SK-N-SH treated with all-trans-retinoic acid at 6 μM for 48 hours (cell line): ENCODE data around the gene PKNOX2.

Experiments
- ATAC-seq: fragments of 200-7000 bp; cut with Tn5 transposase; 3 replicates; pipeline ENCODE4 v1.9.1; 2020; ENCODE audit warnings: mild to moderate bottlenecking, moderate library complexity
- ARNTL ChIP-seq: fragments of 450-650 bp; formaldehyde crosslinking; IDR thresholded peaks from 2 replicates; pipeline ENCODE4 v1.5.0; 2020; ENCODE audit warnings: low read depth, mild to moderate bottlenecking, moderate library complexity, borderline replicate concordance
- BACH2 ChIP-seq: fragments of 250-450 bp; sonication (Bioruptor Pico); IDR thresholded peaks from 2 replicates; pipeline ENCODE4 v1.9.0; 2021; ENCODE audit warnings: mild to moderate bottlenecking, borderline replicate concordance
- CSDC2 ChIP-seq: fragments of 250-450 bp; sonication (Bioruptor Pico); IDR thresholded peaks from 2 replicates; pipeline ENCODE4 v1.5.0; 2020; ENCODE audit warnings: mild to moderate bottlenecking, moderate library complexity
- ESRRG ChIP-seq: fragments of 250-450 bp; sonication (Bioruptor Pico); IDR thresholded peaks from 2 replicates; pipeline ENCODE4 v1.6.1; 2021; ENCODE audit warnings: mild to moderate bottlenecking
- GLIS3 ChIP-seq: fragments of 250-450 bp; sonication (Bioruptor Pico); IDR thresholded peaks from 2 replicates; pipeline ENCODE4 v1.5.0; 2020; ENCODE audit warnings: mild to moderate bottlenecking, moderate library complexity
- ISL1 ChIP-seq: fragments of 250-450 bp; sonication (Bioruptor Pico); IDR thresholded peaks from 2 replicates; pipeline ENCODE4 v2.1.2; 2022; ENCODE audit warnings: mild to moderate bottlenecking, moderate library complexity
- OSR1 ChIP-seq: fragments of 250-450 bp; sonication (Bioruptor Pico); IDR thresholded peaks from 2 replicates; pipeline ENCODE4 v1.8.0; 2022; ENCODE audit warnings: moderate library complexity, mild to moderate bottlenecking, inconsistent platforms
- RARB ChIP-seq: fragments of 250-450 bp; sonication (Bioruptor Pico); IDR thresholded peaks from 2 replicates; pipeline ENCODE4 v1.8.0; 2021; ENCODE audit warnings: mild to moderate bottlenecking, moderate library complexity
- SNAI2 ChIP-seq: fragments of 250-450 bp; sonication (Bioruptor Pico); IDR thresholded peaks from 2 replicates; pipeline ENCODE4 v1.5.0; 2020; ENCODE audit warnings: mild to moderate bottlenecking, moderate library complexity
- TCF4 ChIP-seq: fragments of 250-450 bp; sonication (Bioruptor Pico); IDR thresholded peaks from 2 replicates; pipeline ENCODE4 v1.8.0; 2021; ENCODE audit warnings: mild to moderate bottlenecking, moderate library complexity, borderline replicate concordance
- TOX ChIP-seq: fragments of 250-450 bp; sonication (Bioruptor Pico); IDR thresholded peaks from 2 replicates; pipeline ENCODE4 v1.8.0; 2021; ENCODE audit warnings: mild to moderate bottlenecking, moderate library complexity, borderline replicate concordance
- ZC3H10 ChIP-seq: fragments of 250-450 bp; sonication (Bioruptor Pico); IDR thresholded peaks from 2 replicates; pipeline ENCODE4 v1.5.1; 2021; ENCODE audit warnings: mild to moderate bottlenecking, moderate library complexity
- ZFP3 ChIP-seq: fragments of 250-450 bp; sonication (Bioruptor Pico); IDR thresholded peaks from 2 replicates; pipeline ENCODE4 v1.5.0; 2020; ENCODE audit warnings: mild to moderate bottlenecking, moderate library complexity
- ZFP30 ChIP-seq: fragments of 450-650 bp; formaldehyde crosslinking; IDR thresholded peaks from 2 replicates; pipeline ENCODE4 v1.5.0; 2022; ENCODE audit warnings: mild to moderate bottlenecking, moderate library complexity
- ZNF565 ChIP-seq: fragments of 450-650 bp; formaldehyde crosslinking; conservative IDR thresholded peaks from 2 replicates; pipeline ENCODE4 v1.5.0; 2020; ENCODE audit warnings: low read depth, mild to moderate bottlenecking, moderate library complexity
- TF ChIP-seq, protein P1 (sequence below): fragments of 250-450 bp; sonication (Bioruptor Pico); IDR thresholded peaks from 2 replicates; pipeline ENCODE4 v1.5.1; 2021; ENCODE audit warnings: mild to moderate bottlenecking, moderate library complexity
- TF ChIP-seq, protein P2 (sequence below): fragments of 250-450 bp; sonication (Bioruptor Pico); IDR thresholded peaks from 2 replicates; pipeline ENCODE4 v1.5.1; 2020; ENCODE audit warnings: low read depth, mild to moderate bottlenecking, moderate library complexity
- TF ChIP-seq, protein P3 (sequence below): fragments of 250-450 bp; sonication (Bioruptor Pico); IDR thresholded peaks from 2 replicates; pipeline ENCODE4 v1.8.0; 2021; ENCODE audit warnings: low read depth, mild to moderate bottlenecking, moderate library complexity, borderline replicate concordance

Gene PKNOX2

DNA sequence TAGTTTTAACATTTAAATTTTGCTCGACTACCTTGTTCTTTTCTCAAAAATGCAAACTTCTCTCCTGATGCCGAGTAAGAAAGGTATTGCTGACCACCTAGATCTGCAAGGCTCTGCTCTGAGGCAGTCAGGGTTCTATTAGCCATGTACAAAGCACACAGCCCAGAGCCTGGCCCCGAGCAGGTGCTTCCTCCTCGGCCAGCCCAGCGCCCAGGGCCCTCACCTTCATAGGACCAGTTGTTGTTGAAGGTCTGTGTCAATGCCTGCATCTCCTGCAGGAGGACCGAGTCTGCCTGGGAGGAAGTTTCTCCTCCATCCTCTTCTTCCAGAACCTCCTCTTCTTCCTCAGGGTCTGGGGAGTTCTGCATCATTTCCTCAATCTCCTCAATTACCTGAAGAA, 295.7 kb downstream of the PKNOX2 start (continued):
- TF ChIP-seq, protein P1, sequence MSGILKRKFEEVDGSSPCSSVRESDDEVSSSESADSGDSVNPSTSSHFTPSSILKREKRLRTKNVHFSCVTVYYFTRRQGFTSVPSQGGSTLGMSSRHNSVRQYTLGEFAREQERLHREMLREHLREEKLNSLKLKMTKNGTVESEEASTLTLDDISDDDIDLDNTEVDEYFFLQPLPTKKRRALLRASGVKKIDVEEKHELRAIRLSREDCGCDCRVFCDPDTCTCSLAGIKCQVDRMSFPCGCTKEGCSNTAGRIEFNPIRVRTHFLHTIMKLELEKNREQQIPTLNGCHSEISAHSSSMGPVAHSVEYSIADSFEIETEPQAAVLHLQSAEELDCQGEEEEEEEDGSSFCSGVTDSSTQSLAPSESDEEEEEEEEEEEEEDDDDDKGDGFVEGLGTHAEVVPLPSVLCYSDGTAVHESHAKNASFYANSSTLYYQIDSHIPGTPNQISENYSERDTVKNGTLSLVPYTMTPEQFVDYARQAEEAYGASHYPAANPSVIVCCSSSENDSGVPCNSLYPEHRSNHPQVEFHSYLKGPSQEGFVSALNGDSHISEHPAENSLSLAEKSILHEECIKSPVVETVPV: no peak

DNA sequence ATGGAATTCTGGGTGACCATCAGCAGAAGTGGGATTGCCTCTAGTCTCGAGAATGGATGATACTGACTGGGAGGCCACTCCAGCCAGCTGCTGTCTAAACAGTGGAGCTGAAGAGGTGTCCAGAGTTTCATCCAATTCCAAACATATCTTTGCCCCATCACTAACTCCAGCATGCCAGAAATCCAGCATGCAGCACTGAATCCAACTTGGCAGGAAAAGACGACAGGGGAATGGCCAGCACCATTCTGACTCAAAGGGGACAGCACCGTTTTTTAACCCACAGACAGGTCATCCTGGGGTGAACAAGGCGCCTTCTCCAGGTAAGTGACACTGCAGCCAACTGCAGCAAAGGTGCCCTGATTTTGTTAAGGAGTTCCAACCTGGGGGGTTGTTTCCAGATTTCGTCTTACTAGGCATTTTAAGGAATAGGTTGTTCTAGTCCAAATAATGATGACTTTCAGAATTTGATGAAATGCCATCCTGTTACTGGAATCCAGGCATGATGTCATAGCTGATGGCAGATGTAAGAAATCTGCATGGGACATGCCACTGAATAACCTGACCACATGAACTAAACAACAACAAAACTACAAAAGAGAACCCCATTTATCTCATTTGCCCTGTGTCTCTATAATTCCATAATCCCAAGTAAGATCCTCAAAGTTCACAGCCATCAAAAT, 299.2 kb downstream of the PKNOX2 start:
- TF ChIP-seq ZFP3 (CRISPR knock-in tag) (no peak), ISL1 (CRISPR knock-in tag) (no peak)
- TF ChIP-seq, protein P2, sequence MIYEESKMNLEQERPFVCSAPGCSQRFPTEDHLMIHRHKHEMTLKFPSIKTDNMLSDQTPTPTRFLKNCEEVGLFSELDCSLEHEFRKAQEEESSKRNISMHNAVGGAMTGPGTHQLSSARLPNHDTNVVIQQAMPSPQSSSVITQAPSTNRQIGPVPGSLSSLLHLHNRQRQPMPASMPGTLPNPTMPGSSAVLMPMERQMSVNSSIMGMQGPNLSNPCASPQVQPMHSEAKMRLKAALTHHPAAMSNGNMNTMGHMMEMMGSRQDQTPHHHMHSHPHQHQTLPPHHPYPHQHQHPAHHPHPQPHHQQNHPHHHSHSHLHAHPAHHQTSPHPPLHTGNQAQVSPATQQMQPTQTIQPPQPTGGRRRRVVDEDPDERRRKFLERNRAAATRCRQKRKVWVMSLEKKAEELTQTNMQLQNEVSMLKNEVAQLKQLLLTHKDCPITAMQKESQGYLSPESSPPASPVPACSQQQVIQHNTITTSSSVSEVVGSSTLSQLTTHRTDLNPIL (CRISPR knock-in tag): no peak
- ATAC-seq: no peak

DNA sequence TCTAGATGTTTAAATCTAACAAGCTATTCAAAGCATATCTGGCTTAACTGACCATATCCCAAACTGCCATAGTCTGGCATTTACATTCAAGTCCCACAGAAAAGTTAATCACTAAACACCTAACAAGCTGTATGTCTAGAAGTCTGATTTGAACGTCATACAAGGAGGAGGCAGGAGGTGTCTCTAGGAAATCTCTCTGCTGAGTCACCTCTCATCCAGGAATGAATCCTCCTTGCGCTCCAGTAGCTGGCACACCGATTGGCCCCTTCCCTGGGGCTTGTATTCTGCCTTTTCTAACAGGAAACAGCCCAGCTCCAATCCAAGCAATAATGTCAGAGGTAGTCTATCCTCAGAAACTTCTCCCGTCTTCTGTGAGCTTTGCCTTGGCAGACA, 299.7 kb downstream of the PKNOX2 start:
- ATAC-seq: no peak
- TF ChIP-seq ZFP30 (CRISPR knock-in tag) (no peak), RARB (CRISPR knock-in tag) (no peak), SNAI2 (no peak), BACH2 (CRISPR knock-in tag) (no peak), ZFP3 (CRISPR knock-in tag) (no peak), GLIS3 (CRISPR knock-in tag) (no peak)

DNA sequence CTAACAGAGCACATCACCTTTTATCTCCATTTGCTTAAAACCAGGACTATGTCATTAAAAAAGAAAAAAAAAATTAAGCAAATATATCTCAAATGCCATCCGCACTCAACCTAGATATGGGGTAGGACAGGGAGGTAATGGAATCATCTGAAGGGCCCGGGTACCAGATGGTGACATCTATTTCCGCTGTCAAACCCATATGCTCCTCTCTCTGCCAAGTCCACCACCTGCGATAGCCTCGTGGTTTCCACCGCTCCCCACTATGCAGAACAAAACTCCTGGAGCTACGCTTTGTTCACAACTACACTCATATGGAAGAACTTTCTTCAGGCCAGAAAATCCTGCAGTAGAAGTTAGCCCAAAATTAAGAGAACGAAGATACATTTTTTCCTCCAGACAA, 300.1 kb downstream of the PKNOX2 start:
- ATAC-seq: no peak
- TF ChIP-seq, protein P3, sequence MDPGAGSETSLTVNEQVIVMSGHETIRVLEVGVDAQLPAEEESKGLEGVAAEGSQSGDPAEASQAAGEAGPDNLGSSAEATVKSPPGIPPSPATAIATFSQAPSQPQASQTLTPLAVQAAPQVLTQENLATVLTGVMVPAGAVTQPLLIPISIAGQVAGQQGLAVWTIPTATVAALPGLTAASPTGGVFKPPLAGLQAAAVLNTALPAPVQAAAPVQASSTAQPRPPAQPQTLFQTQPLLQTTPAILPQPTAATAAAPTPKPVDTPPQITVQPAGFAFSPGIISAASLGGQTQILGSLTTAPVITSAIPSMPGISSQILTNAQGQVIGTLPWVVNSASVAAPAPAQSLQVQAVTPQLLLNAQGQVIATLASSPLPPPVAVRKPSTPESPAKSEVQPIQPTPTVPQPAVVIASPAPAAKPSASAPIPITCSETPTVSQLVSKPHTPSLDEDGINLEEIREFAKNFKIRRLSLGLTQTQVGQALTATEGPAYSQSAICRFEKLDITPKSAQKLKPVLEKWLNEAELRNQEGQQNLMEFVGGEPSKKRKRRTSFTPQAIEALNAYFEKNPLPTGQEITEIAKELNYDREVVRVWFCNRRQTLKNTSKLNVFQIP: no peak
- TF ChIP-seq ZNF565 (CRISPR knock-in tag) (no peak), ARNTL (CRISPR knock-in tag) (no peak), TOX (no peak), ISL1 (CRISPR knock-in tag) (no peak), ZC3H10 (no peak), RARB (CRISPR knock-in tag) (no peak), ESRRG (no peak), CSDC2 (CRISPR knock-in tag) (no peak), ZFP30 (CRISPR knock-in tag) (no peak)
- TF ChIP-seq, protein P2 (CRISPR knock-in tag): no peak
- TF ChIP-seq, protein P1: no peak

DNA sequence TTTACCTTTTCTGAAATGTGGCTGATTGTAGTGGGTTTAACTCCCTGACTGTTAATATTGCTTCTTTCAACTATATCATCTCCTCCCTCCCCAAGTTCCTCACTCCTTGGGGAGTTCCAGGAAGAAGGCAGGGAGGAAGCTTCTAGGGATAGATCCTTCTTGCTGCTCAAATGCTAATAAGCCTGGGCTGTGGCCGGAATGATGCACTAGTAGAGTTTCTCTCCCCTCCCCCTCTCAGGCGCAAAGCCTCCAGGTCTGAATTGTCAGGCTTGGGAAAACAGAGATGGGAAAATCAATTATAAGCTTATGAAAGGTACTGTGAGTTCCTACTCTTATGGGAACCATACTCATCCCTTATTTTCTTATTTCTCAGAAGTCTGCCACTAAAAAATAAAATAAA, 300.7 kb downstream of the PKNOX2 start:
- no peak for TF ChIP-seq CSDC2 (CRISPR knock-in tag)
- no peak for TF ChIP-seq RARB (CRISPR knock-in tag)
- no peak for TF ChIP-seq TCF4 (CRISPR knock-in tag)
- ATAC-seq: no peak

DNA sequence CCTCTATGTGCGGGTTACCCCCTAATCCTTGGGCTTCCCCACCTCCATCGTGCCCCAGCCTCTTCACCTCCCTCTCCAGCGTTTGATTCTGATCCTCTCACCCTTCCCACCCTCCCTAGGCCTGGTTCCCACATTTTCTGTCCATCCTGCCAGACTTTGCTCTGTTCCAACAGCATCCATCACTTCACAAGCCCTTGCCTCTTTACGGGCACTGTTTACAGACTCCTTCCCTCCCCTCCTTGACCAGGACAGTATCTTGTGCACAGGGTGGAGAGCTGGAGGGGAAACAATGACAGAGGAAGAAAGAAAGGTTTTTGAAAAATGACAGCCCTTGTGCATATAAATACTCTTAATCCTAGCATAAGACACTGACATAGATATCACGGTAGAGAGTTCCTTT, 301.1 kb downstream of the PKNOX2 start:
- no peak for TF ChIP-seq RARB (CRISPR knock-in tag)
- TF ChIP-seq ISL1 (CRISPR knock-in tag): no peak
- no peak for TF ChIP-seq ZC3H10
- no peak for TF ChIP-seq ARNTL (CRISPR knock-in tag)
- TF ChIP-seq, protein P3: no peak
- TF ChIP-seq ZFP30 (CRISPR knock-in tag): no peak
- no peak for TF ChIP-seq GLIS3 (CRISPR knock-in tag)
- TF ChIP-seq ESRRG: no peak
- no peak for TF ChIP-seq OSR1 (CRISPR knock-in tag)
- TF ChIP-seq, protein P1: no peak
- TF ChIP-seq, all 23 proteins: peak for 0
- no peak for ATAC-seq
